AG10803 (cell line): ENCODE results near the gene TOM1L2.

Source experiments
- DNase-seq: peaks from one replicate; pipeline ENCODE4 v3.0.0; 2010; ENCODE audit warnings: low read depth
- H3K4me3 ChIP-seq: 2 replicates; pipeline ENCODE4 v1.5.1; 2011; ENCODE audit warnings: mild to moderate bottlenecking, low read length, control low read depth
- CTCF ChIP-seq: conservative IDR thresholded peaks from 2 replicates; pipeline ENCODE4 v1.5.1; 2011; ENCODE audit warnings: mild to moderate bottlenecking, low read length, control low read depth, inconsistent platforms

TOM1L2 gene

GRCh38 chr17:17892731-17893130, 79.5 kb downstream of the TOM1L2 start:
- no peak for DNase-seq
- no peak overlapping the region for H3K4me3 ChIP-seq
- TF ChIP-seq CTCF, result no peak

GRCh38 chr17:17892009-17892408, 80.2 kb downstream of the TOM1L2 start:
- TF ChIP-seq CTCF, result no peak
- DNase-seq, result no peak
- H3K4me3 ChIP-seq, result no peak overlapping the region

- DNase-seq, result peak; percentile 77
- no peak overlapping the region for H3K4me3 ChIP-seq
- peak; percentile 86 for TF ChIP-seq CTCF
Observed at GRCh38 chr17:17890773-17891759, 81.1 kb downstream of the TOM1L2 start.

- DNase-seq, result no peak
- no peak overlapping the region for H3K4me3 ChIP-seq
- TF ChIP-seq CTCF, result no peak
Observed at GRCh38 chr17:17889922-17890321, 82.3 kb downstream of the TOM1L2 start.

- DNase-seq, result no peak
- TF ChIP-seq CTCF, result no peak; the same call in 1 of the 2 replicates
- H3K4me3 ChIP-seq, result no peak overlapping the region
Observed at GRCh38 chr17:17888821-17889220, 83.4 kb downstream of the TOM1L2 start.

- DNase-seq, result no peak
- no peak overlapping the region for H3K4me3 ChIP-seq
- TF ChIP-seq CTCF, result no peak
Observed at GRCh38 chr17:17888371-17888770, 83.8 kb downstream of the TOM1L2 start.

- DNase-seq, result no peak
- TF ChIP-seq CTCF, result no peak
- H3K4me3 ChIP-seq, result no peak overlapping the region
Observed at GRCh38 chr17:17887752-17888304, 84.4 kb downstream of the TOM1L2 start.
